GM21529 (cell line): ENCODE measurements around the gene ACTR3C.
"Not testable (repeated sequence)": the region's sequence is repeated elsewhere in the genome, so short reads cannot be mapped to it uniquely, and the experiment has no call there.

Source experiments
- ATAC-seq: cut with Tn5 transposase; IDR thresholded peaks from one replicate; pipeline ENCODE4 v1.9.1; 2021; ENCODE audit not compliant: unreplicated experiment

The ACTR3C gene

GRCh38 chr7:150314639-150315239 lies 8.6 kb downstream of the ACTR3C start:
- no peak for ATAC-seq

GRCh38 chr7:150313870-150314269 lies 9.5 kb downstream of the ACTR3C start:
- no peak for ATAC-seq

GRCh38 chr7:150313367-150313809 lies 10.0 kb downstream of the ACTR3C start:
- ATAC-seq, result no peak

GRCh38 chr7:150312649-150313366 lies 10.5 kb downstream of the ACTR3C start:
- not testable (repeated sequence) for ATAC-seq

GRCh38 chr7:150311711-150312110 lies 11.6 kb downstream of the ACTR3C start:
- no peak for ATAC-seq

- no peak for ATAC-seq
These were observed 12.2 kb downstream of the ACTR3C start for GRCh38 chr7:150311146-150311545.

- ATAC-seq, result no peak
These were observed 14.8 kb downstream of the ACTR3C start for GRCh38 chr7:150308575-150308974.

- ATAC-seq, result no peak
These were observed 15.4 kb downstream of the ACTR3C start for GRCh38 chr7:150307904-150308303.

- ATAC-seq, result no peak
These were observed 16.2 kb downstream of the ACTR3C start for GRCh38 chr7:150307129-150307528.

GRCh38 chr7:150306377-150306776 lies 17.0 kb downstream of the ACTR3C start:
- ATAC-seq, result not testable (repeated sequence)

GRCh38 chr7:150305903-150306284 lies 17.5 kb downstream of the ACTR3C start:
- ATAC-seq, result not testable (repeated sequence)

- not testable (repeated sequence) for ATAC-seq
These were observed 18.0 kb downstream of the ACTR3C start for GRCh38 chr7:150305259-150305902.

- not testable (repeated sequence) for ATAC-seq
These were observed 18.7 kb downstream of the ACTR3C start for GRCh38 chr7:150304499-150305258.

- ATAC-seq, result not testable (repeated sequence)
These were observed 20.4 kb downstream of the ACTR3C start for GRCh38 chr7:150302908-150303310.

- ATAC-seq, result not testable (repeated sequence)
These were observed 25.4 kb downstream of the ACTR3C start for GRCh38 chr7:150297978-150298377.

- not testable (repeated sequence) for ATAC-seq
These were observed 26.5 kb downstream of the ACTR3C start for GRCh38 chr7:150296802-150297201.

GRCh38 chr7:150295614-150296013 lies 27.7 kb downstream of the ACTR3C start:
- ATAC-seq, result not testable (repeated sequence)

- not testable (repeated sequence) for ATAC-seq
These were observed 28.3 kb downstream of the ACTR3C start for GRCh38 chr7:150295027-150295426.

- ATAC-seq, result not testable (repeated sequence)
These were observed 33.0 kb downstream of the ACTR3C start for GRCh38 chr7:150290317-150290716.

- ATAC-seq, result not testable (repeated sequence)
These were observed 34.5 kb downstream of the ACTR3C start for GRCh38 chr7:150288816-150289215.

GRCh38 chr7:150287815-150288214 lies 35.5 kb downstream of the ACTR3C start:
- not testable (repeated sequence) for ATAC-seq
